ENCODE data around the gene DCAF5.
"Not testable (repeated sequence)": the region's sequence is repeated elsewhere in the genome, so short reads cannot be mapped to it uniquely, and the experiment has no call there.

DCAF5 gene

GRCh38 chr14:69094481-69094880 is 58.4 kb downstream of the DCAF5 start:
- DNase-seq, result no peak

GRCh38 chr14:69093631-69094421 is 59.1 kb downstream of the DCAF5 start:
- DNase-seq, result no peak

- DNase-seq, result no peak
Measured at GRCh38 chr14:69092840-69093422, 60.0 kb downstream of the DCAF5 start.

- no peak for DNase-seq
Measured at GRCh38 chr14:69091695-69092094, 61.2 kb downstream of the DCAF5 start.

- no peak for DNase-seq
Measured at GRCh38 chr14:69091006-69091405, 61.9 kb downstream of the DCAF5 start.

GRCh38 chr14:69090187-69090789 is 62.6 kb downstream of the DCAF5 start:
- no peak for DNase-seq

- no peak for DNase-seq
Measured at GRCh38 chr14:69089046-69089445, 63.9 kb downstream of the DCAF5 start.

GRCh38 chr14:69088586-69088985 is 64.3 kb downstream of the DCAF5 start:
- no peak for DNase-seq

- DNase-seq, result no peak
Measured at GRCh38 chr14:69087061-69087461, 65.9 kb downstream of the DCAF5 start.

GRCh38 chr14:69086537-69086936 is 66.4 kb downstream of the DCAF5 start:
- no peak for DNase-seq

GRCh38 chr14:69084023-69084422 is 68.9 kb downstream of the DCAF5 start:
- no peak for DNase-seq

GRCh38 chr14:69083181-69083580 is 69.7 kb downstream of the DCAF5 start:
- DNase-seq, result no peak

GRCh38 chr14:69081271-69081670 is 71.6 kb downstream of the DCAF5 start:
- no peak for DNase-seq

GRCh38 chr14:69079747-69080146 is 73.2 kb downstream of the DCAF5 start:
- DNase-seq, result no peak

GRCh38 chr14:69079188-69079742 is 73.7 kb downstream of the DCAF5 start:
- DNase-seq, result no peak

GRCh38 chr14:69077841-69078240 is 75.1 kb downstream of the DCAF5 start:
- no peak for DNase-seq

GRCh38 chr14:69077185-69077584 is 75.7 kb downstream of the DCAF5 start:
- DNase-seq, result not testable (repeated sequence)

- no peak for DNase-seq
Measured at GRCh38 chr14:69076341-69076740, 76.6 kb downstream of the DCAF5 start.

GRCh38 chr14:69073915-69074314 is 79.0 kb downstream of the DCAF5 start:
- no peak for DNase-seq

GRCh38 chr14:69073429-69073828 is 79.5 kb downstream of the DCAF5 start:
- no peak for DNase-seq

- DNase-seq, result no peak
Measured at GRCh38 chr14:69072584-69072983, 80.3 kb downstream of the DCAF5 start.

GRCh38 chr14:69068744-69069421 is 84.0 kb downstream of the DCAF5 start:
- DNase-seq, result no peak

All from activated CD4-positive, CD25-positive, alpha-beta regulatory T cell (primary cell).